Glomerular endothelial cell (primary cell): ENCODE data around the gene EEFSEC. TPM values are rescaled to one million over a fixed set of nuclear protein-coding genes. Genes with fewer than 3 reads are reported as not detected.

Experiments
- DNase-seq: peaks from one replicate; pipeline ENCODE4 v3.0.0-alpha.2; 2011; ENCODE audit warnings: low read depth, low spot score; ENCODE audit errors: extremely low read depth
- total RNA-seq: library from RNA; depleted of rRNA; stranded (reverse); fragments of >200 nt; gene quantifications from 2 replicates; pipeline ENCODE4 v1.2.3, GENCODE V29; 2015

The EEFSEC gene
- total RNA-seq, 1 donor from 2014 or later: 15.6 TPM

- no peak for DNase-seq
Observed at GRCh38 chr3:128380719-128381118, 227.4 kb downstream of the EEFSEC start.

- no peak for DNase-seq
Observed at GRCh38 chr3:128381609-128382008, 228.3 kb downstream of the EEFSEC start.

GRCh38 chr3:128382221-128382807, 229.0 kb downstream of the EEFSEC start:
- no peak for DNase-seq

- peak; percentile 14 for DNase-seq
Observed at GRCh38 chr3:128383316-128384235, 230.3 kb downstream of the EEFSEC start.

GRCh38 chr3:128385080-128385832, 232.0 kb downstream of the EEFSEC start:
- DNase-seq: no peak

- DNase-seq: no peak
Observed at GRCh38 chr3:128388932-128389331, 235.7 kb downstream of the EEFSEC start.

- no peak for DNase-seq
Observed at GRCh38 chr3:128390867-128391266, 237.6 kb downstream of the EEFSEC start.

GRCh38 chr3:128392021-128392420, 238.7 kb downstream of the EEFSEC start:
- no peak for DNase-seq

GRCh38 chr3:128392818-128393544, 239.7 kb downstream of the EEFSEC start:
- DNase-seq: no peak

- no peak for DNase-seq
Observed at GRCh38 chr3:128394033-128394432, 240.8 kb downstream of the EEFSEC start.

GRCh38 chr3:128395046-128395445, 241.8 kb downstream of the EEFSEC start:
- DNase-seq: no peak

- no peak for DNase-seq
Observed at GRCh38 chr3:128395500-128396162, 242.3 kb downstream of the EEFSEC start.

GRCh38 chr3:128397484-128397883, 244.2 kb downstream of the EEFSEC start:
- no peak for DNase-seq

GRCh38 chr3:128398586-128398985, 245.3 kb downstream of the EEFSEC start:
- no peak for DNase-seq

- no peak for DNase-seq
Observed at GRCh38 chr3:128399221-128399915, 246.1 kb downstream of the EEFSEC start.

- no peak for DNase-seq
Observed at GRCh38 chr3:128400671-128401070, 247.4 kb downstream of the EEFSEC start.

- DNase-seq: no peak
Observed at GRCh38 chr3:128402319-128402718, 249.0 kb downstream of the EEFSEC start.

- DNase-seq: no peak
Observed at GRCh38 chr3:128402998-128403397, 249.7 kb downstream of the EEFSEC start.

GRCh38 chr3:128404276-128405068, 251.2 kb downstream of the EEFSEC start:
- DNase-seq: no peak
